ENCODE measurements around the gene KRTAP1-5.
"Not testable (repeated sequence)": the region's sequence is repeated elsewhere in the genome, so short reads cannot be mapped to it uniquely, and the experiment has no call there.

The KRTAP1-5 gene

GRCh38 chr17:41042953-41043352 is 15.9 kb upstream of the KRTAP1-5 start:
- Histone ChIP-seq H3K9me3 (ENCODE audit: insufficient read depth, low read depth, low read length) (no peaks in the 10 kb centered on the region), H3K36me3 (ENCODE audit: insufficient read depth, low read depth, low read length) (no peaks in the 10 kb centered on the region), H3K4me1 (ENCODE audit: insufficient read depth, low read length) (peaks cover 7% of the 10 kb centered on the region; the same call in 1 of the 2 replicates), H3K4me3 (ENCODE audit: low read length) (no peak overlapping the region), H3K9ac (ENCODE audit: low read depth, low read length) (no peak overlapping the region), H3K27me3 (ENCODE audit: insufficient read depth, low read length) (no peaks in the 10 kb centered on the region), H3K27ac (ENCODE audit: low read length) (no peak overlapping the region)

GRCh38 chr17:41040783-41041571 is 14.0 kb upstream of the KRTAP1-5 start, which contains the start of gene KRTAP1-1:
TSS of gene KRTAP1-1 (minus strand) at chr17:41041450. CDS start at chr17:41041397, 53 bp downstream.
- H3K9ac ChIP-seq (ENCODE audit: low read depth, low read length); H3K27ac ChIP-seq (ENCODE audit: low read length); H3K4me3 ChIP-seq (ENCODE audit: low read length); H3K9me3 ChIP-seq (ENCODE audit: insufficient read depth, low read depth, low read length); H3K27me3 ChIP-seq (ENCODE audit: insufficient read depth, low read length); H3K36me3 ChIP-seq (ENCODE audit: insufficient read depth, low read depth, low read length): not testable (repeated sequence)
- H3K4me1 ChIP-seq (ENCODE audit: insufficient read depth, low read length) = peaks cover 13% of the 10 kb centered on the region; the same call in 1 of the 2 replicates

- H3K4me1 ChIP-seq (ENCODE audit: insufficient read depth, low read length) = peaks cover 13% of the 10 kb centered on the region; the same call in 1 of the 2 replicates
- H3K27me3 ChIP-seq (ENCODE audit: insufficient read depth, low read length) = no peaks in the 10 kb centered on the region
- no peak overlapping the region for H3K27ac ChIP-seq (ENCODE audit: low read length)
- no peak overlapping the region for H3K4me3 ChIP-seq (ENCODE audit: low read length)
- no peak overlapping the region for H3K9ac ChIP-seq (ENCODE audit: low read depth, low read length)
- H3K36me3 ChIP-seq (ENCODE audit: insufficient read depth, low read depth, low read length) = no peaks in the 10 kb centered on the region
- no peaks in the 10 kb centered on the region for H3K9me3 ChIP-seq (ENCODE audit: insufficient read depth, low read depth, low read length)
Observed at GRCh38 chr17:41037853-41038350, 10.9 kb upstream of the KRTAP1-5 start.

GRCh38 chr17:41034346-41034935 is 7.4 kb upstream of the KRTAP1-5 start, which contains the start of gene KRTAP1-3:
TSS of gene KRTAP1-3 (minus strand) at chr17:41034874. CDS start at chr17:41034821, 53 bp downstream.
- peaks cover 13% of the 10 kb centered on the region; the same call in 1 of the 2 replicates for H3K4me1 ChIP-seq (ENCODE audit: insufficient read depth, low read length)
- H3K9ac ChIP-seq (ENCODE audit: low read depth, low read length); H3K27ac ChIP-seq (ENCODE audit: low read length); H3K4me3 ChIP-seq (ENCODE audit: low read length); H3K36me3 ChIP-seq (ENCODE audit: insufficient read depth, low read depth, low read length); H3K27me3 ChIP-seq (ENCODE audit: insufficient read depth, low read length); H3K9me3 ChIP-seq (ENCODE audit: insufficient read depth, low read depth, low read length): not testable (repeated sequence)

- H3K4me3 ChIP-seq (ENCODE audit: low read length) = no peak within 1 kb of the TSS
- H3K27ac ChIP-seq (ENCODE audit: low read length) = no peak within 1 kb of the TSS
- no peaks in the 10 kb centered on the region for H3K27me3 ChIP-seq (ENCODE audit: insufficient read depth, low read length)
- no peaks in the 10 kb centered on the region for H3K4me1 ChIP-seq (ENCODE audit: insufficient read depth, low read length)
- no peak within 1 kb of the TSS for H3K9ac ChIP-seq (ENCODE audit: low read depth, low read length)
- no peaks in the 10 kb centered on the region for H3K9me3 ChIP-seq (ENCODE audit: insufficient read depth, low read depth, low read length)
- no peaks in the 10 kb centered on the region for H3K36me3 ChIP-seq (ENCODE audit: insufficient read depth, low read depth, low read length)
Observed at GRCh38 chr17:41029633-41030245, 2.7 kb upstream of the KRTAP1-5 start, which contains the start of gene KRTAP1-4. TSS of gene KRTAP1-4 (minus strand) at chr17:41030195. CDS start at chr17:41030078, 117 bp downstream.

- no peaks in the 10 kb centered on the region for H3K36me3 ChIP-seq (ENCODE audit: insufficient read depth, low read depth, low read length)
- H3K9me3 ChIP-seq (ENCODE audit: insufficient read depth, low read depth, low read length) = no peaks in the 10 kb centered on the region
- H3K9ac ChIP-seq (ENCODE audit: low read depth, low read length) = no peak overlapping the region
- H3K27ac ChIP-seq (ENCODE audit: low read length) = no peak overlapping the region
- no peaks in the 10 kb centered on the region for H3K4me1 ChIP-seq (ENCODE audit: insufficient read depth, low read length)
- no peak overlapping the region for H3K4me3 ChIP-seq (ENCODE audit: low read length)
- H3K27me3 ChIP-seq (ENCODE audit: insufficient read depth, low read length) = no peaks in the 10 kb centered on the region
Observed at GRCh38 chr17:41024697-41025096, 2.3 kb downstream of the KRTAP1-5 start.

- H3K4me3 ChIP-seq (ENCODE audit: low read length) = no peak overlapping the region
- no peaks in the 10 kb centered on the region for H3K9me3 ChIP-seq (ENCODE audit: insufficient read depth, low read depth, low read length)
- H3K27me3 ChIP-seq (ENCODE audit: insufficient read depth, low read length) = no peaks in the 10 kb centered on the region
- H3K36me3 ChIP-seq (ENCODE audit: insufficient read depth, low read depth, low read length) = no peaks in the 10 kb centered on the region
- no peaks in the 10 kb centered on the region for H3K4me1 ChIP-seq (ENCODE audit: insufficient read depth, low read length)
- H3K27ac ChIP-seq (ENCODE audit: low read length) = no peak overlapping the region
- H3K9ac ChIP-seq (ENCODE audit: low read depth, low read length) = no peak overlapping the region
Observed at GRCh38 chr17:41020336-41020735, 6.7 kb downstream of the KRTAP1-5 start.

GRCh38 chr17:41019415-41019814 is 7.6 kb downstream of the KRTAP1-5 start:
- H3K27ac ChIP-seq (ENCODE audit: low read length) = no peak overlapping the region
- H3K9me3 ChIP-seq (ENCODE audit: insufficient read depth, low read depth, low read length) = no peaks in the 10 kb centered on the region
- no peaks in the 10 kb centered on the region for H3K36me3 ChIP-seq (ENCODE audit: insufficient read depth, low read depth, low read length)
- H3K27me3 ChIP-seq (ENCODE audit: insufficient read depth, low read length) = no peaks in the 10 kb centered on the region
- no peaks in the 10 kb centered on the region for H3K4me1 ChIP-seq (ENCODE audit: insufficient read depth, low read length)
- no peak overlapping the region for H3K4me3 ChIP-seq (ENCODE audit: low read length)
- no peak overlapping the region for H3K9ac ChIP-seq (ENCODE audit: low read depth, low read length)

GRCh38 chr17:41018541-41018940 is 8.5 kb downstream of the KRTAP1-5 start:
- Histone ChIP-seq H3K4me1 (ENCODE audit: insufficient read depth, low read length) (no peaks in the 10 kb centered on the region), H3K36me3 (ENCODE audit: insufficient read depth, low read depth, low read length) (no peaks in the 10 kb centered on the region), H3K4me3 (ENCODE audit: low read length) (no peak overlapping the region), H3K27me3 (ENCODE audit: insufficient read depth, low read length) (no peaks in the 10 kb centered on the region), H3K9ac (ENCODE audit: low read depth, low read length) (no peak overlapping the region), H3K27ac (ENCODE audit: low read length) (no peak overlapping the region), H3K9me3 (ENCODE audit: insufficient read depth, low read depth, low read length) (no peaks in the 10 kb centered on the region)

GRCh38 chr17:41016578-41017215 is 10.3 kb downstream of the KRTAP1-5 start:
- Histone ChIP-seq H3K27me3 (ENCODE audit: insufficient read depth, low read length) (no peaks in the 10 kb centered on the region), H3K36me3 (ENCODE audit: insufficient read depth, low read depth, low read length) (no peaks in the 10 kb centered on the region), H3K9me3 (ENCODE audit: insufficient read depth, low read depth, low read length) (no peaks in the 10 kb centered on the region), H3K4me3 (ENCODE audit: low read length) (no peak overlapping the region), H3K27ac (ENCODE audit: low read length) (no peak overlapping the region), H3K9ac (ENCODE audit: low read depth, low read length) (no peak overlapping the region), H3K4me1 (ENCODE audit: insufficient read depth, low read length) (no peaks in the 10 kb centered on the region)

- H3K36me3 ChIP-seq (ENCODE audit: insufficient read depth, low read depth, low read length) = no peaks in the 10 kb centered on the region
- H3K4me1 ChIP-seq (ENCODE audit: insufficient read depth, low read length) = no peaks in the 10 kb centered on the region
- H3K9ac ChIP-seq (ENCODE audit: low read depth, low read length) = no peak overlapping the region
- H3K9me3 ChIP-seq (ENCODE audit: insufficient read depth, low read depth, low read length) = no peaks in the 10 kb centered on the region
- no peak overlapping the region for H3K27ac ChIP-seq (ENCODE audit: low read length)
- H3K4me3 ChIP-seq (ENCODE audit: low read length) = no peak overlapping the region
- no peaks in the 10 kb centered on the region for H3K27me3 ChIP-seq (ENCODE audit: insufficient read depth, low read length)
Observed at GRCh38 chr17:41015454-41015853, 11.6 kb downstream of the KRTAP1-5 start.

All from iPS-20b (cell line).